ENCODE results near the gene PEX3. TPM values are rescaled to one million over a fixed set of nuclear protein-coding genes. Genes with fewer than 3 reads are reported as not detected.

PEX3 gene
- total and polyA plus RNA-seq, 10 of the 15 experiments (the other 5 are each of a cell fraction or from before 2014, with no cell fraction given): 18.6 to 70.7 (median 38.6) TPM

DNA sequence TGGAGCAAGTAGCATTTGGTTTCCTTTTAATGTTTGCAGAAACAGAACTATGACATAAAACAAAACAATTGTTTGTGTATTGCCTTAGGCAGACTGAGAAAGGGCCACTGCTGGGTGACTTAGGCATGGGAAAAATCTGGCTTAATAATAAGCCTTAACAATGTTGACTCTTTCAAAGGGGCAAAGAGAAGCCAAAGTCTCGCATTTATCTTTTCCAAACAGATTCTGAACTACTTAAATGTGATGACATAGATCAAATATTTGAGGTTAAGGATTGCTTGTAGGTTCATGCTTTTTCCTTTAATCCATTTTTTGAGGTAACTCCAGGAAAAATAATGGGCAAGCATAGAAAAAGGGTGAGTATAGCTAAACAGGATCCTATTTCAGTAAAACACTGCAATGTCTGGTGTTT is 39.7 kb upstream of the PEX3 start:
- POLR2A ChIA-PET: no interaction called here
- SMC1A ChIA-PET (ENCODE audit: uncharacterized antibody, unreplicated experiment): interaction anchor here (0.6 to 1.2 kb wide), 2 partner anchors 29 to 262 kb away, joined by 3 read pairs; no protein-coding TSS in a partner anchor
- no peak overlapping the region for H2AFZ ChIP-seq (ENCODE audit: control insufficient read depth, low read depth, low read length)
- H3K4me2 ChIP-seq (ENCODE audit: control insufficient read depth, insufficient read depth): no peak overlapping the region
- CTCF ChIA-PET: interaction anchor here (0.7 kb wide), 2 partner anchors 7 to 12 kb away, joined by 3 to 4 read pairs; no protein-coding TSS in a partner anchor
- no peak overlapping the region for H3K4me3 ChIP-seq
- FAIRE-seq (no peak), ATAC-seq (no peak), DNase-seq (ENCODE audit: low read depth, low spot score) (no peak)
- in situ Hi-C loops (cut with MboI) (loop anchor here (10.0 to 25.0 kb wide), 2 partner anchors 724 to 846 kb away; no protein-coding TSS in a partner anchor), intact Hi-C loops (cut with micrococcal nuclease; ENCODE audit: unreplicated experiment) (no loop called here)
- no peak overlapping the region for H3K9ac ChIP-seq (ENCODE audit: control insufficient read depth, insufficient read depth, low read length)
- H3K9me3 ChIP-seq (replicated peaks; ENCODE audit: control insufficient read depth, insufficient read depth, low read length): no peaks in the 10 kb centered on the region; the same call in 2 of the 3 replicates
- BruUV-seq (replicated peaks): no TSS peak
- RAD21 ChIA-PET (ENCODE audit: unreplicated experiment): interaction anchor here (1.0 kb wide), 1 partner anchor 17 kb away, joined by 3 read pairs; no protein-coding TSS in a partner anchor
- H4K20me1 ChIP-seq (ENCODE audit: control insufficient read depth, insufficient read depth): no peaks in the 10 kb centered on the region
- TF ChIP-seq RAD51 (IDR thresholded peaks at IDR 0.05) (no peak), HDAC2 (IDR thresholded peaks at IDR 0.05) (no peak), GATAD2B (conservative IDR thresholded peaks at IDR 0.05; ENCODE audit: low read depth) (no peak), MYB (IDR thresholded peaks at IDR 0.05; ENCODE audit: borderline replicate concordance, low read depth, low read length) (no peak), NFYB (IDR thresholded peaks at IDR 0.05; ENCODE audit: insufficient read depth, low read depth, low read length) (no peak), RB1 (IDR thresholded peaks at IDR 0.05; ENCODE audit: borderline replicate concordance) (no peak), KDM1A (IDR thresholded peaks at IDR 0.05; ENCODE audit: borderline replicate concordance) (no peak), GABPA (IDR thresholded peaks at IDR 0.05; ENCODE audit: low read depth) (no peak), SREBF1 (IDR thresholded peaks at IDR 0.05; ENCODE audit: low read length) (no peak), BRCA1 (IDR thresholded peaks at IDR 0.05; ENCODE audit: low read depth, low read length) (no peak)
- TF ChIP-seq, protein P1, sequence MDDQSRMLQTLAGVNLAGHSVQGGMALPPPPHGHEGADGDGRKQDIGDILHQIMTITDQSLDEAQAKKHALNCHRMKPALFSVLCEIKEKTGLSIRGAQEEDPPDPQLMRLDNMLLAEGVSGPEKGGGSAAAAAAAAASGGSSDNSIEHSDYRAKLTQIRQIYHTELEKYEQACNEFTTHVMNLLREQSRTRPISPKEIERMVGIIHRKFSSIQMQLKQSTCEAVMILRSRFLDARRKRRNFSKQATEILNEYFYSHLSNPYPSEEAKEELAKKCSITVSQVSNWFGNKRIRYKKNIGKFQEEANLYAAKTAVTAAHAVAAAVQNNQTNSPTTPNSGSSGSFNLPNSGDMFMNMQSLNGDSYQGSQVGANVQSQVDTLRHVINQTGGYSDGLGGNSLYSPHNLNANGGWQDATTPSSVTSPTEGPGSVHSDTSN (IDR thresholded peaks at IDR 0.05; ENCODE audit: insufficient replicate concordance, low read depth, low read length): no peak
- TF ChIP-seq, protein P2, sequence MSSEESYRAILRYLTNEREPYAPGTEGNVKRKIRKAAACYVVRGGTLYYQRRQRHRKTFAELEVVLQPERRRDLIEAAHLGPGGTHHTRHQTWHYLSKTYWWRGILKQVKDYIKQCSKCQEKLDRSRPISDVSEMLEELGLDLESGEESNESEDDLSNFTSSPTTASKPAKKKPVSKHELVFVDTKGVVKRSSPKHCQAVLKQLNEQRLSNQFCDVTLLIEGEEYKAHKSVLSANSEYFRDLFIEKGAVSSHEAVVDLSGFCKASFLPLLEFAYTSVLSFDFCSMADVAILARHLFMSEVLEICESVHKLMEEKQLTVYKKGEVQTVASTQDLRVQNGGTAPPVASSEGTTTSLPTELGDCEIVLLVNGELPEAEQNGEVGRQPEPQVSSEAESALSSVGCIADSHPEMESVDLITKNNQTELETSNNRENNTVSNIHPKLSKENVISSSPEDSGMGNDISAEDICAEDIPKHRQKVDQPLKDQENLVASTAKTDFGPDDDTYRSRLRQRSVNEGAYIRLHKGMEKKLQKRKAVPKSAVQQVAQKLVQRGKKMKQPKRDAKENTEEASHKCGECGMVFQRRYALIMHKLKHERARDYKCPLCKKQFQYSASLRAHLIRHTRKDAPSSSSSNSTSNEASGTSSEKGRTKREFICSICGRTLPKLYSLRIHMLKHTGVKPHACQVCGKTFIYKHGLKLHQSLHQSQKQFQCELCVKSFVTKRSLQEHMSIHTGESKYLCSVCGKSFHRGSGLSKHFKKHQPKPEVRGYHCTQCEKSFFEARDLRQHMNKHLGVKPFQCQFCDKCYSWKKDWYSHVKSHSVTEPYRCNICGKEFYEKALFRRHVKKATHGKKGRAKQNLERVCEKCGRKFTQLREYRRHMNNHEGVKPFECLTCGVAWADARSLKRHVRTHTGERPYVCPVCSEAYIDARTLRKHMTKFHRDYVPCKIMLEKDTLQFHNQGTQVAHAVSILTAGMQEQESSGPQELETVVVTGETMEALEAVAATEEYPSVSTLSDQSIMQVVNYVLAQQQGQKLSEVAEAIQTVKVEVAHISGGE (CRISPR knock-in tag; IDR thresholded peaks at IDR 0.05): no peak
- TF ChIP-seq, protein P3, sequence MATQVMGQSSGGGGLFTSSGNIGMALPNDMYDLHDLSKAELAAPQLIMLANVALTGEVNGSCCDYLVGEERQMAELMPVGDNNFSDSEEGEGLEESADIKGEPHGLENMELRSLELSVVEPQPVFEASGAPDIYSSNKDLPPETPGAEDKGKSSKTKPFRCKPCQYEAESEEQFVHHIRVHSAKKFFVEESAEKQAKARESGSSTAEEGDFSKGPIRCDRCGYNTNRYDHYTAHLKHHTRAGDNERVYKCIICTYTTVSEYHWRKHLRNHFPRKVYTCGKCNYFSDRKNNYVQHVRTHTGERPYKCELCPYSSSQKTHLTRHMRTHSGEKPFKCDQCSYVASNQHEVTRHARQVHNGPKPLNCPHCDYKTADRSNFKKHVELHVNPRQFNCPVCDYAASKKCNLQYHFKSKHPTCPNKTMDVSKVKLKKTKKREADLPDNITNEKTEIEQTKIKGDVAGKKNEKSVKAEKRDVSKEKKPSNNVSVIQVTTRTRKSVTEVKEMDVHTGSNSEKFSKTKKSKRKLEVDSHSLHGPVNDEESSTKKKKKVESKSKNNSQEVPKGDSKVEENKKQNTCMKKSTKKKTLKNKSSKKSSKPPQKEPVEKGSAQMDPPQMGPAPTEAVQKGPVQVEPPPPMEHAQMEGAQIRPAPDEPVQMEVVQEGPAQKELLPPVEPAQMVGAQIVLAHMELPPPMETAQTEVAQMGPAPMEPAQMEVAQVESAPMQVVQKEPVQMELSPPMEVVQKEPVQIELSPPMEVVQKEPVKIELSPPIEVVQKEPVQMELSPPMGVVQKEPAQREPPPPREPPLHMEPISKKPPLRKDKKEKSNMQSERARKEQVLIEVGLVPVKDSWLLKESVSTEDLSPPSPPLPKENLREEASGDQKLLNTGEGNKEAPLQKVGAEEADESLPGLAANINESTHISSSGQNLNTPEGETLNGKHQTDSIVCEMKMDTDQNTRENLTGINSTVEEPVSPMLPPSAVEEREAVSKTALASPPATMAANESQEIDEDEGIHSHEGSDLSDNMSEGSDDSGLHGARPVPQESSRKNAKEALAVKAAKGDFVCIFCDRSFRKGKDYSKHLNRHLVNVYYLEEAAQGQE (IDR thresholded peaks at IDR 0.05; ENCODE audit: low read depth, low read length): no peak
- no peaks in the 10 kb centered on the region for H3K36me3 ChIP-seq (ENCODE audit: control insufficient read depth in 2 of 2, insufficient read depth in 2 of 2, low read length in 1 of 2)
- H3K27me3 ChIP-seq (replicated peaks in 1 of 2; ENCODE audit: control insufficient read depth in 2 of 2, insufficient read depth in 2 of 2, low read length in 1 of 2): no peaks in the 10 kb centered on the region
- H3K27ac ChIP-seq (ENCODE audit: control insufficient read depth, insufficient read depth): no peak overlapping the region
- no peaks in the 10 kb centered on the region for H3K79me2 ChIP-seq (ENCODE audit: control insufficient read depth, insufficient read depth, low read length)
- peaks cover 11% of the 10 kb centered on the region for H3K4me1 ChIP-seq (ENCODE audit: control insufficient read depth, insufficient read depth, low read length)
- 100% methylated on average over 1 of the region's 1 CpG for WGBS (ENCODE audit: insufficient coverage, insufficient replicate concordance, low lambda C conversion rate, missing lambda C conversion rate)
